GM18951 (cell line): ENCODE results near the gene PTPRN2.

ENCODE experiments used
- POLR2A ChIP-seq: IDR thresholded peaks from 4 replicates; pipeline ENCODE4 v1.6.1; 2011; ENCODE audit warnings: mild to moderate bottlenecking; ENCODE audit not compliant: insufficient read length, insufficient read depth; ENCODE audit errors: extremely low read depth
- in situ Hi-C: fragments of 300-500 bp; cut with MboI; formaldehyde crosslinking; loops from one replicate; pipeline ENCODE4 v1.12.0; 2022; ENCODE audit warnings: low sequenced_read_pairs, mixed read lengths, inconsistent platforms; ENCODE audit not compliant: unreplicated experiment

PTPRN2 gene

DNA sequence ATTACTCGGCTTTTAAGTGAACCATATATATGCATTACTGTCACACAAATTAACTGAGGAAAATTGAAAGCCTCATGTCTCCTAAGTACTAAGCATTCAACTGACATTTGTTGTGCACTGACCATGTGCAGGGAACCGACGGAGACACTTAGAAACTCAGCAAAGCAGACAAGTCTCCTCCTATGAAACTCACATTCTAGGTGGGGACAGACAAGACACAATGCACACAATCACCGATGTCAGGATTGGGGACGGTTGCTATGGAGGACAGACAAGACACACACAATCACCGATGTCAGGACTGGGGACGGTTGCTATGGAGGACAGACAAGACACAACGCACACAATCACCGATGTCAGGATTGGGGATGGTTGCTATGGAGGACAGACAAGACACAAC, 134.0 kb downstream of the PTPRN2 start:
- in situ Hi-C loops: no loop called here
- TF ChIP-seq POLR2A: no peak

DNA sequence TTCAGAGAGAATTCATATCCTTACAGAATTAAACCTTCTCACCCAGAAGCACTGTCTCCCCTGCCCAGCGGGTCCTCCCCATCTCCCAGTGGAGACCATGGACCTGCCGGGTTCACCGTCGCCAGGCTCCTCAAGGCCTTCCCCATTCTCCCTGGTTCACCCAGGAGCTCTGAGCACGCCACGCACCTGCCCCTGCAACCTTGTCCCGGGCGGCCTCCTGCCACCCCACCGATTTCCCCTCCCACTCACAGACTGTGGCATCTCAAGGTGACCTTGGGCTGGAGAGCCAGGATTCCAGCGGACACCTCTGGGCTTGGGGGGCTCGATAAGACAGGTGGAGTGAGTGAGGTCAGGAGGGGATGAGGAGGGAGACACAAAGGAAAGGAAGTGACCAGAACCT, 135.3 kb downstream of the PTPRN2 start:
- TF ChIP-seq POLR2A: no peak
- in situ Hi-C loops: no loop called here

DNA sequence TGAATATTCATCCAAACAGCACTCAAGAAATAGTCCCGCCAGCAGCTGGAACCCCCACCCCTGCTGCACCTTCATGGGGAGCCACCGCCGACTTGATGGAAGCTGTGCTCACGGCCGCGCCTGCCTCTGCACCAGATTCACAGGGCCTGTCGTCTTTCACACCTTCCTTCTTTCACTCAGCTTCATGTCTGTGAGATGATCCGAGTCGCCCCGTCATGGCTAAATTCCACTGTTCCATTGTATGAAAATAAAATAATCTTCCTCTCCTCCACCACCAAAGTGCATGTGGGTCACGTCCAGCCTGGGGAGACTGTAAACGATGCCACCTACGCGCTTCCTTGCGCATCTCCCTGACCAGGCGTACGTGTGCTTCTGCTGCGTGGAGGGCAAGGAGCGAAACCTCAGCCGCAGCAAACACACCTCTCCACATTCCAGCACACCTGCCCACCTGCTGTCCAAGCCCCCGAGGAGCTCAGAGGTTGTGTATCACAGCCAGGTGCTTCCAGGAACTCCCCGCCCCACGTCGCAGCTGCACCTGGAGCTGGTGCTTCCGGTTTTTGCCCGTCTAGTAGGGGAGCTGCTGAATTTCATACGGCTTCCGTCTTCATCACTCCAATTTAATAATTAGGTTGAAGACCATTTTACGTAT, 137.0 kb downstream of the PTPRN2 start:
- in situ Hi-C loops: no loop called here
- TF ChIP-seq POLR2A: no peak

DNA sequence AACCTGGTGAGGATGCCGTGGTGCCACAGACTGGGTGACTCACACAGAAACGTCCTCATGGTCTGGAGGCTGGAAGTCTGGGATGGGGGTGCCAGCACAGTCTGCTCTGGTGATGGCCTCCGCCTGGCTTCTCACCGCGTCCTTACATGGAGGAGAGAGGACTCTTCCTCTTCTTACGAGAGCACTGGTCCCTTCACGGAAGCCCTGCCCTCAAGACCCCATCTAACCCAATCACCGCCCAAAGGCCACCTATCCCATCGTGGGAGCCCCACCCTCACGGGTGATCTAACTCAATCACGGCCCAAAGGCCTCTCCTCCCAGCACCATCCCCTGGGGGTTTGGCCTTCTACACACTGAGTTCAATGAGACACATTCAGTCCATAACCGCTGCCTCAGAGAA, 137.7 kb downstream of the PTPRN2 start:
- no peak for TF ChIP-seq POLR2A
- in situ Hi-C loops: no loop called here

DNA sequence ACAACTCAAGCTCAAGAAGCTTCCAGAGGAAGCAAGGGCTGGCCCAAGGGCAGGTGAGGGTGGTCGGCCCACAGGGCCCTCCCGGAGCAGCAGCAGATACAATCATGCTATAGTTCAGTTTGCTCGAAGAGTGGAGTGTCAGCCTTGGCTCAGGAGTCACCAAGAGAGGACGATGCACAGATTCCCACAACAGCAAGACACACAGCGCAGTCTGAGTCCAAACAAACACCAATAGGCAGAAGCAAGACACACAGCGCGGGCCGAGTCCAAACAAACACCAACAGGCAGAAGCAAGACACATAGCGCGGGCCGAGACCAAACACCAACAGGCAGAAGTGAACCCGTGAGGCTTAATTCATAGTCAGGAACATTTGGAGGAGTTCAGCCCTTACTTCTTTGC, 138.4 kb downstream of the PTPRN2 start:
- in situ Hi-C loops: no loop called here

DNA sequence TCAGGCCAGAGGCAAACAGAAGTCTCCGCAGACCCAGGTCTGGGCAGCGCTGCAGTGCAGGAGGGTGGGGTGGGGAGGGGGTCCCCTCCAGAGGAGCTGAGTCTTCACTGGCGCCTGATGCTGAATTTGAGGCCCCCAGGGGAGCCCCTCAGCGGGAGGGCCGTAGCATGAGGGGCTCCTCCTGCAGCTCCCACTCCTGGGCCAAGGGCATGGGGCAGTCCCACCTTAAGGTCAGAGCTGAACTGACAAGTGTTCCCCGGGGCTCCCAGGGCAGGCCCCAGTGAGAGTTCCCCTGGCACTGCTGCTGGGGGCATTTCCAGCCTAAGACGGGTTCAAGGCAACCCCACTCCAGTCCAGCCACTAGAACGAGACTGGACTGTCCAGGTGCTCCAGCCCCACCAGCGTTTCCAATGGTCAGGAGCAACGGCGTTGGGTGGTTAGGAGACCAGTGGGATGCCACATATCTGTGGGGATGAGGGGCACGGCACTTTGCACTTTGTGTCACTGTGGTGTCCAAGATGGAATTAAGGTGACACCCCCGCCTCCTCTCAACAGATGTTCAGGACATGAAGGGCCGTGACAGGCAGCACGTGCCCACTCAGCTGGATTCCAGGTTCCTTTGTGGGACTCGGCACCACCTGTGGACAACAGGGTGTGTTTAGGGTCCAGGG, 139.1 kb downstream of the PTPRN2 start:
- in situ Hi-C loops: no loop called here
- no peak for TF ChIP-seq POLR2A

More for the DNA sequence above, 138.4 kb downstream of the PTPRN2 start:
- TF ChIP-seq POLR2A: no peak

DNA sequence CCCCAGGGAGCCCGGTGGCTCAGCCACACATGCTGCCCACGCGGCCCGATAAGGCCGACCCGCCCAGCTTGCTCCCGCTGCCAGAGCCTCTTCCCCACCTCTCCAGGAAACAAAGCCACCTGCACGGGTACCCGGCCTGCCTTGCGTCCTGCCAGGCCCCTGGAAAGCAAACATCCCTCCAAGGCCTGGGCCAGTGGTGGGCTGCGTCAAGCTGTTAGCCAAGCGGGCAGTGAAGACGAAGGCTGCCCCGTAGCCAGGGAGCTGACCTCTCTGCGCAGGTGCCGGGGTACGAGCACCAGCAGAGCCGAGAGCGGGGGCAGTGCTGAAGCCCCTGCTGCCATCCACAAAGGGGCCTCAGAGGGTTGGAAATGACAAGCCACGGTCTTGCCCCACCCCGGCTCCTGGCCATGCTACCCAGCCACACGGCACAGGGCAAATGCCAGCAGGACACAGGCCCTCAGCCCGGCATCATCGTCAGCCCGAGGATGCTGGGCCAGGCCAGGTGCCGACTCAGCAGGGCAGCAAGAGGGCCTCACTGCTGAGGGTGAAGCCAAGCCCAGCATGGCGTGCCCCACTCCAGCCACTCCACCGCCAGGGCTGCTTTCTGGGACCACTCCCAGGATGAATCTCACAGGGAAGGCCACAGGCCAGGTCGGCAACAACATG, 140.0 kb downstream of the PTPRN2 start:
- in situ Hi-C loops: no loop called here
- TF ChIP-seq POLR2A: no peak

DNA sequence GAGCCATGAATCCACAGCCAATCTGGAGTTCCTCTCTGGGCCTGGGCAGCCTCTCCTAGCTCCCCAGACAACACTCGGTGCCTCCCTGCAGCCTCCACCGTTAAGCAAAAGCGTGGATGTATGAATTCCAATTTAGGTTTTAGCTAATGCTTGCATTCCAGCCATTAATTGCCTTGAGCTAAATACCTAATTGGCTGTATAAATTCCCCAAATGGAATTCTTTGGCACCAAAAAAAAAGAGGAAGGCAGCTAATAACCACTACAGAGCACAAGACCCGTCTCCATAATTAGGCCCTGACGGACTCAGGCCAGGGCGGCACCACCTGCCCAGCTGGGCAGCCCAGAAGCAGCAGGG, 140.5 kb downstream of the PTPRN2 start:
- no peak for TF ChIP-seq POLR2A
- in situ Hi-C loops: no loop called here

DNA sequence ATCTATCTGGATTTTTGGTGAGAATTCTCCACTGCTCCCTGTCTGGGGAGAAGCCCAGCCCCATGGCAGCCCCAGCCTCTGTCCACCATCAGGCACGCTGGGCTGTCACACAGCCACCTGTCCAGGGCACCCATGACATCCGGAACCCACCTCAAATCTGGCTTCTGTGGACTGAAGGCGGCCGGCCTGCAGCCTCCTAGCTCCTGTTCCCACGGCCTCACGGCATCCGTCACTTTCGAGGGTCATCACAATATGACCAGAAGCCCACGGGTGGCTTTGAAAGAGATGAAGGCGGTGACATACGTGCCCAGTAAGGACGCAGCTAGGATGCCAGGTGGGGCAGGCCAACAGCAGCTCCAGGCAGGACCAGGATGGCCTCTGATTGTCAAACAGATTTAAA, 140.9 kb downstream of the PTPRN2 start:
- in situ Hi-C loops: no loop called here
- no peak for TF ChIP-seq POLR2A

DNA sequence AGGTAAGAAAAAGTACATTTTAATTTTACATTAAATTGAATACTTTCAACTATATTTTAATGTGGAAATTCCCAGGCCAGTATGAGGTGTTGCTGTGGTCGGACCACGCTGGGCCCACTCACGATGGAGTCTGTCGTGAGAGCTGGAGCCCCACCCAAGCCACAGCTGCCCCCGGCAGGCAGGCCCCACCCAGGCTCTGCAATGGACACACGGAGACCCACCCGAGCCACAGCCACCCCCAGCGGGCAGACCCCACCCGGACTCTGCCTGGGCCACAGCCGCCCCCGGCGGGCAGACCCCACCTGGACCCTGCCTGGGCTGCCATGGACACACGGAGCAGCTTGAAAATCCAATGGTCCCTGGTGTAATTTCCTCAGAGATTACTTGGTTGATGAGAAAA, 141.3 kb downstream of the PTPRN2 start:
- in situ Hi-C loops: no loop called here
- no peak for TF ChIP-seq POLR2A

DNA sequence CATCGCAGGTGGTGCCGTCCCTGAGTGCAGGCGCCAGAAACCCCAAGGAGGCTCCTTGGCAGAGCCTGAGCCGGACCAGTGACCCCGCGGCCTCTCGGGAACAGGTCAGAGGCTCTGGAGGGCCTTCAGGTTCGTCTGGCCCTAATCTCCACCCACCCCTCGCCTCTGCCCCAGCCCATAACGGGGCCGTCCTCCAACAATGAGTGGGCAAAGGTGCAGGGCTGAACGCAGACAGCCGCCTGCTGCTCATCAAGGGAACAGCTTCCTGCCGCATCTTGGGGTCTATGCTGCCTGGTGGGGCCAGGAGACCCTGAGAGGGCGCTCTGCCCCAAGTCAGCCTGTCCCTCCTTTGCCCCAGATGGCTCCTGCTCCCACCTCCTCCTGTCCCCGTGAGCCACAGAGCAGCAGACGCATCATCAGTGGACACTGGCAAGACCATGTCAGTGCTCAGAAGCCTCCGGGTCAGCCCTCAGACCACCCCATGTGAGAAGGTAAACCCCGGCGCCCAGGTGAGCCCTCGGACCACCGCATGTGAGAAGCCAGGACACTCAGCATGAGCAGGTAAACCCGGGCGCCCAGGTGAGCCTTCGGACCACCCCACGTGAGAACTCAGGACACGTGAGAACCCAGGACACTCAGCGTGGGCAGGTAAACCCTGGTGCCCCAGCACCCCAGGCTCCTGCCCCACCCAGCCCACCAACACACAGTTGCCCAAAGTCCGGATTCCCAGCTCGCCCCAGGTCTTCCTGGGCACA, 142.0 kb downstream of the PTPRN2 start:
- in situ Hi-C loops: no loop called here
- no peak for TF ChIP-seq POLR2A

DNA sequence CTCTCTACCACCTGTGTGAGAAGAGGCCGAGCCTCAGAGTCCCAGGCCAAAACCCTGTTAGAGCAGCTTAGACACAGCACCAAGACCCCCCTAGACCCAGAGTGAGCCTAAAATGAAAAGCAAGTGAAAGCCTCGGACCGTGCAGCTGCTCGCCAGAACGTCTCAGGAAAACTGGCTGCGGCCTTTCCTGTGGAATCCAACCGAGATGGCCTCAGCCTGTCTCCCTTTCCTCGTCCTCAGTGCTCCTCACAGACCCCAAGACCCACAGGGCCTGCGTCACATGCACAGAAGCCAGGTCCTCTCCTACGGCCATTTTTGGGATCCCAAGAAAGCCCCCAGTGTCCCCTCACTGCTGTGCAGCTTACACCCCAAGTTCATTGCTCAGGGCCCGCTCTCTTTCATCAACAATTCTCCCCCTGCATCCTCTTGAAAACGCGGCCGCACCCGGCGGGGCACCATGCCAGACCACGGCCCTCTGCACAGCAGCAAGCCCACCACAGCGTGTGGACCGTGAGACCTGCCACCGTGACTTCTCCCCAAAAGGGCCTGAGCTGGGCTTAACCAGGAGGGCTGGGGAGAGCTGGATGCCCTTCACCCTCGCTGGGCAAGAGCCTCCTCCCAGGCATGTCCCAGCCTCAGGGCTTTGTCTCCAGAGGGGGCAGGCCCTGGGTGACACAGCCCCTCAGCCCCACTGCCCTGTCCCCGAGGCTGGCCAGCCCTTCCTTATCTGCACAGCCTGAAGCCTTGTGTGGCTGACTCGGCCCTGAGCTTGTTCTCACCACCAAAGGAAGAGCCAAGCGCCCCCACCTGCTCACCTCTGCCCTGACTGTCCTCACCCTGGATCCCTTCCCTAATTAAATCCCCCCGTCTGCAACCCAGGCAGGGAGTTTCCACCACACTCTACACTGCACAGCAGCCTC, 142.9 kb downstream of the PTPRN2 start:
- in situ Hi-C loops: no loop called here
- no peak for TF ChIP-seq POLR2A
